Measurements from ENCODE around the gene DAPK2. TPM values are rescaled to one million over a fixed set of nuclear protein-coding genes. Genes with fewer than 3 reads are reported as not detected.
A peak's percentile ranks its signal among the peaks of the same experiment; 100 is the strongest.

Gene DAPK2
- total and polyA plus RNA-seq, 2 donors from 2014 or later, result 3.0 to 3.8 TPM

GRCh38 chr15:63922261-63922904 lies 123.9 kb downstream of the DAPK2 start:
- Histone ChIP-seq H3K36me3 (ENCODE audit: control insufficient read depth in 2 of 3, insufficient read depth in 3 of 3, low read length in 3 of 3) (no peaks in the 10 kb centered on the region), H3K9ac (ENCODE audit: low read length in 3 of 3) (no peak overlapping the region), H3K9me3 (ENCODE audit: control insufficient read depth in 2 of 3, insufficient read depth in 1 of 3, low read length in 3 of 3) (no peaks in the 10 kb centered on the region), H3K4me3 (ENCODE audit: low read length in 3 of 3) (no peak overlapping the region), H3K4me1 (ENCODE audit: control insufficient read depth in 2 of 3, insufficient read depth in 2 of 3, low read depth in 1 of 3, low read length in 3 of 3) (no peaks in the 10 kb centered on the region), H3K27ac (ENCODE audit: low read depth in 2 of 2, low read length in 2 of 2) (no peak overlapping the region), H3K27me3 (ENCODE audit: control insufficient read depth, insufficient read depth, low read length) (no peaks in the 10 kb centered on the region)
- TF ChIP-seq CTCF (IDR thresholded peaks at IDR 0.05; ENCODE audit: borderline replicate concordance, extremely low read depth, insufficient read depth), result no peak
- FAIRE-seq, result no peak
- intact Hi-C loops (cut with DNase I), result no loop called here
- no peak for DNase-seq

- no peaks in the 10 kb centered on the region for H3K27me3 ChIP-seq (ENCODE audit: control insufficient read depth, insufficient read depth, low read length)
- no peak for TF ChIP-seq CTCF (IDR thresholded peaks at IDR 0.05; ENCODE audit: borderline replicate concordance, extremely low read depth, insufficient read depth)
- no peaks in the 10 kb centered on the region for H3K36me3 ChIP-seq (ENCODE audit: control insufficient read depth in 2 of 3, insufficient read depth in 3 of 3, low read length in 3 of 3)
Measured at GRCh38 chr15:63920504-63921175, 125.6 kb downstream of the DAPK2 start.

DNA sequence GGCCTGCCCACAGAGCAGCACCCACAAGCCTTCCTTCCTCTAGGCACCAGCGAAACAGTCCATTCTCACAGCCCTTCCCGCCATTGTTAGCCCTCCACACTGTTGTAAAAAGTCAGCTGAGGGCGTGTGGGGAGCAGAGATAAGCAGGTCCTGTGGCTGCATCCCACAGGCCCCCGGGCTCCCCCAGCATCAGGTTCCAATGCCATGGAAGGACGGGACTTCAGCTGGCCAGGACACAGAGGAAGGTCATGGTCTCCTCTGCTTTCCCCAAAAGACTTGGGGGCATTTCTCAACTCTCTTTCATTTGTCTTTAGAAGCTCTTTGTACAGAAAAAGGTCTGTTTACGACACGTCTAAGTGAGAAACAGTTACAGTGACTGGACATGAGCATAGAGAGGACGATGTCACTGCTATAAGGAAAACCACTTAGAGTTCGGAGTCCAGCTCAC lies 127.4 kb downstream of the DAPK2 start:
- DNase-seq (no peak), FAIRE-seq (no peak)
- Histone ChIP-seq H3K27me3 (ENCODE audit: control insufficient read depth, insufficient read depth, low read length) (no peaks in the 10 kb centered on the region), H3K4me3 (ENCODE audit: low read length in 3 of 3) (no peak overlapping the region), H3K4me1 (ENCODE audit: control insufficient read depth in 2 of 3, insufficient read depth in 2 of 3, low read depth in 1 of 3, low read length in 3 of 3) (peaks cover 0 to 5% (median 0%) of the 10 kb centered on the region in 3 donors), H3K9ac (ENCODE audit: low read length in 3 of 3) (no peak overlapping the region), H3K9me3 (ENCODE audit: control insufficient read depth in 2 of 3, insufficient read depth in 1 of 3, low read length in 3 of 3) (no peaks in the 10 kb centered on the region), H3K27ac (ENCODE audit: low read depth in 2 of 2, low read length in 2 of 2) (no peak overlapping the region), H3K36me3 (ENCODE audit: control insufficient read depth in 2 of 3, insufficient read depth in 3 of 3, low read length in 3 of 3) (no peaks in the 10 kb centered on the region)
- TF ChIP-seq CTCF (IDR thresholded peaks at IDR 0.05; ENCODE audit: borderline replicate concordance, extremely low read depth, insufficient read depth), result no peak
- intact Hi-C loops (cut with DNase I), result no loop called here

More at GRCh38 chr15:63920504-63921175, 125.6 kb downstream of the DAPK2 start:
- Histone ChIP-seq H3K4me3 (ENCODE audit: low read length in 3 of 3) (no peak overlapping the region), H3K27ac (ENCODE audit: low read depth in 2 of 2, low read length in 2 of 2) (no peak overlapping the region), H3K9ac (ENCODE audit: low read length in 3 of 3) (no peak overlapping the region), H3K9me3 (ENCODE audit: control insufficient read depth in 2 of 3, insufficient read depth in 1 of 3, low read length in 3 of 3) (no peaks in the 10 kb centered on the region), H3K4me1 (ENCODE audit: control insufficient read depth in 2 of 3, insufficient read depth in 2 of 3, low read depth in 1 of 3, low read length in 3 of 3) (peaks cover 0 to 5% (median 0%) of the 10 kb centered on the region in 3 donors)
- no peak for FAIRE-seq
- intact Hi-C loops (cut with DNase I), result no loop called here
- DNase-seq, result peak in 4 of 5 donors; percentile 52 to 82 (median 74)

Measured in kidney (tissue), 14 donors.